SK-N-SH (cell line): ENCODE results near the gene BCL11A. TPM values are rescaled to one million over a fixed set of nuclear protein-coding genes. Genes with fewer than 3 reads are reported as not detected.

Experiments
- CTCF ChIA-PET: fragments of 300-600, 350-600 bp; formaldehyde crosslinking; extraction: SDS; loops from one replicate; lab custom pipeline; 2021; lab: Yijun Ruan, JAX
- POLR2A ChIA-PET: fragments of 350-600 bp; sonication (Branson Sonifier 250); formaldehyde crosslinking; extraction: SDS; loops from one replicate; lab custom pipeline; 2020; ENCODE audit warnings: antibody characterized with exemption, inconsistent platforms; lab: Yijun Ruan, JAX
- DNase-seq: peaks from one replicate; pipeline ENCODE4 v3.0.0; 2012
- H2AFZ ChIP-seq: fragments of 200-600 bp; sonication (generic); 2 replicates; pipeline ENCODE4 v1.8.1; 2016; ENCODE audit warnings: antibody characterized with exemption, mild to moderate bottlenecking, low read depth
- H3F3A ChIP-seq: fragments of 200-600 bp; sonication (generic); replicated peaks from 2 replicates; pipeline ENCODE3; 2016; ENCODE audit warnings: antibody characterized with exemption, mild to moderate bottlenecking; ENCODE audit not compliant: insufficient read depth
- H3K27ac ChIP-seq, 2 experiments: fragments of 200-500 bp in 1 of 2; fragments of 200-600 bp in 1 of 2; sonication (Bioruptor generic) in 1 of 2; sonication (generic), shearing (Covaris generic) in 1 of 2; 2 replicates each; pipeline versions ENCODE4 v1.5.1 to v1.6.1; 2014 to 2016; ENCODE audit warnings: low read depth in 2 of 2, inconsistent platforms in 1 of 2, low read length in 1 of 2, mild to moderate bottlenecking in 1 of 2, mixed read lengths in 1 of 2
- H3K27me3 ChIP-seq: fragments of 200-600 bp; sonication (generic), shearing (Covaris generic); 2 replicates; pipeline ENCODE4 v1.6.1; 2016; ENCODE audit warnings: mixed run types; ENCODE audit not compliant: insufficient read depth
- H3K36me3 ChIP-seq, 2 experiments: fragments of 200-500 bp in 1 of 2; fragments of 200-600 bp in 1 of 2; sonication (Bioruptor generic) in 1 of 2; sonication (generic) in 1 of 2; replicated peaks in 1 of 2; 2 replicates each; pipeline versions ENCODE3 to v1.5.1; 2014 to 2016; ENCODE audit warnings: low read length in 1 of 2, mild to moderate bottlenecking in 1 of 2; ENCODE audit not compliant: insufficient read depth in 2 of 2, control insufficient read depth in 1 of 2
- H3K4me1 ChIP-seq, 2 experiments: fragments of 200-500 bp in 1 of 2; fragments of 200-600 bp in 1 of 2; sonication (Bioruptor generic) in 1 of 2; sonication (generic), shearing (Covaris generic) in 1 of 2; 2 replicates each; pipeline versions ENCODE4 v1.5.1 to v1.6.1; 2014 to 2016; ENCODE audit warnings: low read depth in 1 of 2, low read length in 1 of 2, mixed run types in 1 of 2; ENCODE audit not compliant: insufficient read depth in 2 of 2, control insufficient read depth in 1 of 2
- H3K4me2 ChIP-seq: fragments of 200-600 bp; sonication (generic), shearing (Covaris generic); 2 replicates; pipeline ENCODE4 v1.6.1; 2017; ENCODE audit warnings: mixed run types
- H3K4me3 ChIP-seq, 2 experiments: fragments of 200-500 bp in 1 of 2; fragments of 200-600 bp in 1 of 2; sonication (Bioruptor generic) in 1 of 2; sonication (generic), shearing (Covaris generic) in 1 of 2; 2 replicates each; pipeline versions ENCODE4 v1.5.1 to v1.8.1; 2014 to 2016; ENCODE audit warnings: low read depth in 2 of 2, inconsistent platforms in 1 of 2, low read length in 1 of 2, mild to moderate bottlenecking in 1 of 2, mixed read lengths in 1 of 2, moderate library complexity in 1 of 2
- H3K79me2 ChIP-seq: fragments of 200-600 bp; sonication (generic); 2 replicates; pipeline ENCODE4 v1.8.1; 2017; ENCODE audit warnings: mild to moderate bottlenecking; ENCODE audit not compliant: insufficient read depth
- H3K9ac ChIP-seq: fragments of 200-600 bp; sonication (generic); 2 replicates; pipeline ENCODE4 v1.6.1; 2017; ENCODE audit warnings: mixed run types
- H3K9me2 ChIP-seq: fragments of 200-600 bp; sonication (generic); 2 replicates; pipeline ENCODE4 v1.6.1; 2017; ENCODE audit warnings: mixed run types
- H3K9me3 ChIP-seq: fragments of 200-600 bp; sonication (generic); 2 replicates; pipeline ENCODE4 v1.6.1; 2017; ENCODE audit warnings: mixed run types, mild to moderate bottlenecking, moderate library complexity
- H4K20me1 ChIP-seq: fragments of 200-600 bp; sonication (generic); 2 replicates; pipeline ENCODE4 v1.6.1; 2017; ENCODE audit warnings: mild to moderate bottlenecking, mixed run types; ENCODE audit not compliant: insufficient read depth
- CTCF ChIP-seq: fragments of 200-600 bp; sonication (generic); IDR thresholded peaks from 2 replicates; pipeline ENCODE4 v1.6.1; 2017; ENCODE audit warnings: antibody characterized with exemption, mild to moderate bottlenecking, moderate library complexity
- ELF1 ChIP-seq: IDR thresholded peaks from 2 replicates; pipeline ENCODE4 v1.4.0; 2012
- FOXJ3 ChIP-seq: sonication (generic); formaldehyde crosslinking; IDR thresholded peaks from 2 replicates; pipeline ENCODE4 v1.5.1; 2020; ENCODE audit warnings: mild to moderate bottlenecking, missing genetic modification reagents
- IRF3 ChIP-seq: fragments of 150-350 bp; IDR thresholded peaks from 2 replicates; pipeline ENCODE4 v1.6.1; 2016; ENCODE audit warnings: mild to moderate bottlenecking, low read depth, low read length
- JUND ChIP-seq: IDR thresholded peaks from 2 replicates; pipeline ENCODE4 v1.4.0; 2012
- MAX ChIP-seq: IDR thresholded peaks from 2 replicates; pipeline ENCODE4 v1.4.0; 2012; ENCODE audit warnings: low read depth
- MEF2A ChIP-seq: IDR thresholded peaks from 2 replicates; pipeline ENCODE4 v1.4.0; 2012; ENCODE audit warnings: low read depth, borderline replicate concordance
- NFIC ChIP-seq: IDR thresholded peaks from 2 replicates; pipeline ENCODE4 v1.4.0; 2012; ENCODE audit warnings: borderline replicate concordance
- RFX5 ChIP-seq: IDR thresholded peaks from 2 replicates; pipeline ENCODE4 v1.6.1; 2012; ENCODE audit warnings: mild to moderate bottlenecking, improper control_type of control experiment, low read length
- RXRA ChIP-seq: IDR thresholded peaks from 2 replicates; pipeline ENCODE4 v1.4.0; 2012; ENCODE audit warnings: low read depth, mild to moderate bottlenecking, borderline replicate concordance
- TAF1 ChIP-seq: IDR thresholded peaks from 2 replicates; pipeline ENCODE4 v1.6.1; 2012; ENCODE audit warnings: low read depth, mild to moderate bottlenecking, low read length, moderate library complexity, borderline replicate concordance
- TEAD4 ChIP-seq: IDR thresholded peaks from 2 replicates; pipeline ENCODE4 v1.4.0; 2012; ENCODE audit warnings: mild to moderate bottlenecking, borderline replicate concordance; ENCODE audit not compliant: insufficient read depth
- USF1 ChIP-seq: IDR thresholded peaks from 2 replicates; pipeline ENCODE4 v1.4.0; 2012; ENCODE audit warnings: low read depth, borderline replicate concordance
- YY1 ChIP-seq: IDR thresholded peaks from 2 replicates; pipeline ENCODE4 v1.4.0; 2012; ENCODE audit warnings: low read depth, mild to moderate bottlenecking
- ZBTB33 ChIP-seq: IDR thresholded peaks from 2 replicates; pipeline ENCODE4 v1.4.0; 2012; ENCODE audit warnings: low read depth, borderline replicate concordance
- WGBS: methylation state at CpG from one replicate; pipeline ENCODE4 v1.1.6; 2017; ENCODE audit warnings: low lambda C conversion rate; 5-methylcytosine and 5-hydroxymethylcytosine counted together
- polyA plus RNA-seq, 3 experiments: library from polyadenylated mRNA; depleted of rRNA; stranded (reverse); fragments of >200 nt; gene quantifications; 2 replicates each; pipeline ENCODE4 v1.2.3, GENCODE V29; 2012

BCL11A gene
- polyA plus RNA-seq, 1 of the 3 experiments (the other 2 are of a cell fraction) = 1.9 TPM

GRCh38 chr2:60550984-60551239 is 2.5 kb downstream of the BCL11A start:
- Histone ChIP-seq H3K79me2 (peaks cover 55% of the 10 kb centered on the region), H3K27ac (peak overlapping the region in 1 of 2 experiments; percentile 30; a peak in 1 of 4 replicates), H3K9me3 (no peaks in the 10 kb centered on the region), H3K36me3 (peaks cover 0 to under 1% of the 10 kb centered on the region in 2 experiments), H3F3A (peaks cover 6% of the 10 kb centered on the region), H2AFZ (peak overlapping the region; percentile 54; the same call in 1 of the 2 replicates), H3K9ac (peak overlapping the region; percentile 86; the same call in 1 of the 2 replicates), H3K4me1 (peaks cover 0 to 35% of the 10 kb centered on the region in 2 experiments; a peak in 1 of 4 replicates), H3K9me2 (no peaks in the 10 kb centered on the region), H3K4me2 (peak overlapping the region; percentile 96), H3K27me3 (peaks cover 3% of the 10 kb centered on the region; the same call in 1 of the 2 replicates), H3K4me3 (peak overlapping the region; percentile 75 to 98), H4K20me1 (no peaks in the 10 kb centered on the region)
- CTCF ChIA-PET = interaction anchor here (0.7 to 4.1 kb wide), 13 partner anchors 9 to 1358 kb away, joined by 3 to 24 read pairs (median 4); no protein-coding TSS in a partner anchor
- no peak for DNase-seq
- 1% methylated on average over 7 of the region's 8 CpGs for WGBS
- POLR2A ChIA-PET = no interaction called here
- TF ChIP-seq USF1 (no peak), MAX (no peak), YY1 (no peak), RXRA (no peak), IRF3 (no peak), TAF1 (no peak), ELF1 (no peak), ZBTB33 (no peak), FOXJ3 (CRISPR knock-in tag) (no peak), JUND (no peak), MEF2A (no peak), CTCF (no peak), RFX5 (no peak), TEAD4 (no peak), NFIC (no peak)
